Stimulated activated CD8-positive, alpha-beta memory T cell treated with anti-CD3 and anti-CD28 coated beads, Interleukin-7, amount 100 ng/mL, for 1 hour (primary cell): ENCODE data around the gene PGAP1.

Source experiments
- DNase-seq, 2 donors: peaks; one replicate each; pipeline ENCODE4 v3.0.0-alpha.2; 2020; ENCODE audit warnings: low read depth in 2 of 2

PGAP1 gene

GRCh38 chr2:196801674-196802261 is 124.7 kb downstream of the PGAP1 start:
- DNase-seq: no peak

GRCh38 chr2:196798980-196799379 is 127.5 kb downstream of the PGAP1 start:
- DNase-seq: no peak

GRCh38 chr2:196792865-196793264 is 133.6 kb downstream of the PGAP1 start:
- DNase-seq: no peak

- no peak for DNase-seq
Observed at GRCh38 chr2:196783431-196784094, 142.9 kb downstream of the PGAP1 start.
